Measurements from ENCODE around the gene MYO3B. TPM values are rescaled to one million over a fixed set of nuclear protein-coding genes. Genes with fewer than 3 reads are reported as not detected.
A peak's percentile ranks its signal among the peaks of the same experiment; 100 is the strongest.

Gene MYO3B
- total and polyA plus RNA-seq, 2 of the 8 experiments (the other 6 are each of a cell fraction or from before 2014, with no cell fraction given): 0.17 to 0.19 TPM

- H3K79me2 ChIP-seq (ENCODE audit: control insufficient read depth in 1 of 2, insufficient read depth in 2 of 2, low read length in 2 of 2): no peaks in the 10 kb centered on the region
- no peak overlapping the region for H3K4me2 ChIP-seq (ENCODE audit: insufficient read depth in 1 of 2, low read depth in 2 of 2, low read length in 2 of 2)
- TF ChIP-seq CREB1 (IDR thresholded peaks at IDR 0.05): no peak
- no peak for TF ChIP-seq RBBP5 (IDR thresholded peaks at IDR 0.05; ENCODE audit: borderline replicate concordance, low read depth, low read length)
- no peak for TF ChIP-seq SRF (IDR thresholded peaks at IDR 0.05; ENCODE audit: low read depth, low read length)
- no peak for TF ChIP-seq MAFK (IDR thresholded peaks at IDR 0.05; ENCODE audit: low read depth, low read length)
- no peak for TF ChIP-seq CEBPB (IDR thresholded peaks at IDR 0.05; ENCODE audit: low read depth, low read length)
- no peak for TF ChIP-seq E2F6 (IDR thresholded peaks at IDR 0.05)
- no peak for TF ChIP-seq PHF8 (conservative IDR thresholded peaks at IDR 0.05; ENCODE audit: low read depth, low read length)
- no peak for TF ChIP-seq POLR2A (IDR thresholded peaks at IDR 0.05; ENCODE audit: control extremely low read depth in 1 of 2, low read depth in 2 of 2, low read length in 2 of 2)
- no peak for TF ChIP-seq ATF3 (IDR thresholded peaks at IDR 0.05; ENCODE audit: insufficient read depth, low read depth, low read length)
- TF ChIP-seq ATF2 (IDR thresholded peaks at IDR 0.05; ENCODE audit: low read length): no peak
- TF ChIP-seq BACH1 (IDR thresholded peaks at IDR 0.05; ENCODE audit: low read length): no peak
- no peak for TF ChIP-seq SIX5 (IDR thresholded peaks at IDR 0.05; ENCODE audit: low read depth, low read length)
- TF ChIP-seq ZNF274 (IDR thresholded peaks at IDR 0.05; ENCODE audit: borderline replicate concordance, extremely low read depth, low read length): no peak
Observed at GRCh38 chr2:170238776-170239175, 60.8 kb downstream of the MYO3B start.

More at GRCh38 chr2:170238776-170239175, 60.8 kb downstream of the MYO3B start:
- Histone ChIP-seq H3K79me1 (ENCODE audit: low read depth, low read length) (no peaks in the 10 kb centered on the region), H2BK15ac (ENCODE audit: low read length) (no peak overlapping the region), H4K20me1 (replicated peaks in 1 of 2; ENCODE audit: control insufficient read depth in 1 of 2, insufficient read depth in 2 of 2, low read length in 2 of 2) (no peaks in the 10 kb centered on the region), H3K27me3 (replicated peaks in 1 of 4; ENCODE audit: control insufficient read depth in 3 of 4, extremely low read depth in 1 of 4, insufficient read depth in 3 of 4, low read length in 3 of 4) (no peaks in the 10 kb centered on the region), H3K4ac (replicated peaks; ENCODE audit: insufficient read length, low read depth, low read length) (no peak overlapping the region), H3K23me2 (ENCODE audit: low read depth, low read length) (no peaks in the 10 kb centered on the region), H4K5ac (ENCODE audit: insufficient read length, low read depth, low read length) (no peak overlapping the region), H2BK20ac (ENCODE audit: low read length) (no peak overlapping the region), H2BK12ac (ENCODE audit: low read depth, low read length) (no peak overlapping the region), H3K23ac (ENCODE audit: insufficient read length) (no peak overlapping the region), H2BK120ac (replicated peaks; ENCODE audit: low read depth, low read length) (no peak overlapping the region), H4K91ac (replicated peaks; ENCODE audit: insufficient read length, low read length) (no peak overlapping the region), H3K27ac (ENCODE audit: low read depth, low read length) (no peak overlapping the region), H2AK5ac (ENCODE audit: low read depth, low read length) (no peak overlapping the region), H3K14ac (ENCODE audit: insufficient read length) (no peak overlapping the region), H4K8ac (ENCODE audit: extremely low read depth, insufficient read depth, low read length) (no peak overlapping the region), H3K4me3 (ENCODE audit: extremely low read depth in 1 of 4, insufficient read depth in 2 of 4, low read depth in 3 of 4, low read length in 4 of 4) (no peak overlapping the region), H2AFZ (ENCODE audit: low read length) (no peak overlapping the region), H3K9ac (replicated peaks in 1 of 4; ENCODE audit: extremely low read depth in 1 of 4, low read depth in 3 of 4, low read length in 3 of 4) (no peak overlapping the region), H3K36me3 (ENCODE audit: control insufficient read depth in 2 of 4, insufficient read depth in 4 of 4, low read length in 3 of 4) (no peaks in the 10 kb centered on the region), H3K4me1 (replicated peaks in 1 of 4; ENCODE audit: control insufficient read depth in 3 of 4, insufficient read depth in 4 of 4, low read length in 3 of 4) (peaks cover 0 to 4% (median 1%) of the 10 kb centered on the region in 4 experiments; a peak in 2 of 7 replicates), H3K18ac (ENCODE audit: extremely low read depth, low read length) (no peak overlapping the region), H2BK5ac (ENCODE audit: low read depth, low read length) (no peak overlapping the region), H3K56ac (replicated peaks; ENCODE audit: insufficient read length, low read depth, low read length) (no peak overlapping the region), H3K9me3 (ENCODE audit: insufficient read depth in 2 of 2, low read depth in 1 of 2, low read length in 1 of 2) (no peaks in the 10 kb centered on the region)
- ChIA-PET POLR2A (ENCODE audit: partially characterized antibody) (no interaction called here), CTCF (ENCODE audit: partially characterized antibody) (interaction anchor here (1.6 to 1.9 kb wide), 3 partner anchors 131 to 577 kb away, joined by 6 to 7 read pairs (median 6); partner anchors contain the start of gene GAD1)
- FAIRE-seq (peak; percentile 68), DNase-seq (ENCODE audit: low read depth in 1 of 2, low spot score in 2 of 2) (no peak)
- 94% methylated on average over 4 of the region's 4 CpGs; no CpG with 5 or more reads in 1 of the 2 experiments for WGBS, 2 experiments (ENCODE audit: extremely low coverage in 1 of 2, insufficient coverage in 1 of 2, insufficient read length in 1 of 2, insufficient replicate concordance in 2 of 2, low coverage in 1 of 2, low lambda C conversion rate in 2 of 2, missing lambda C conversion rate in 1 of 2)
